PC-9 (cell line): ENCODE measurements around the gene MBD5. TPM values are rescaled to one million over a fixed set of nuclear protein-coding genes. Genes with fewer than 3 reads are reported as not detected.

Source experiments
- BruUV-seq: library from RNA; stranded (reverse); fragments of 400-500 nt; replicated peaks from 2 replicates; lab custom pipeline; 2021; lab: Mats Ljungman, UMichigan
- CTCF ChIA-PET: fragments of 300-600 bp; sonication (Branson Sonifier 250); formaldehyde crosslinking; loops from one replicate; lab custom pipeline; 2022; ENCODE audit warnings: antibody characterized with exemption; lab: Charles Lee
- POLR2A ChIA-PET: fragments of 300-600 bp; sonication (Branson Sonifier 250); formaldehyde crosslinking; loops from one replicate; lab custom pipeline; 2022; ENCODE audit warnings: antibody characterized with exemption; ENCODE audit not compliant: unreplicated experiment; lab: Charles Lee
- DNase-seq, 2 experiments: peaks; one replicate each; pipeline versions ENCODE4 v3.0.0 to v3.0.0-alpha.2; 2015 to 2022; ENCODE audit warnings: mixed read lengths in 1 of 2
- H2AFZ ChIP-seq: fragments of 200-600 bp; sonication (generic); 2 replicates; pipeline ENCODE4 v1.8.1; 2017; ENCODE audit warnings: antibody characterized with exemption
- H3F3A ChIP-seq: fragments of 200-600 bp; sonication (generic); 2 replicates; pipeline ENCODE4 v1.8.1; 2017; ENCODE audit warnings: antibody characterized with exemption, mild to moderate bottlenecking, low read depth; ENCODE audit not compliant: insufficient read depth
- H3K27ac ChIP-seq: fragments of 200-600 bp; sonication (generic); 2 replicates; pipeline ENCODE4 v1.6.1; 2016; ENCODE audit warnings: mixed run types
- H3K27me3 ChIP-seq: fragments of 200-600 bp; sonication (generic); 2 replicates; pipeline ENCODE4 v1.6.1; 2016; ENCODE audit warnings: low read depth, mixed run types; ENCODE audit not compliant: insufficient read depth
- H3K36me3 ChIP-seq: fragments of 200-600 bp; sonication (generic); 2 replicates; pipeline ENCODE4 v1.6.1; 2016; ENCODE audit warnings: low read depth, mixed run types
- H3K4me1 ChIP-seq: fragments of 200-600 bp; sonication (generic); replicated peaks from 2 replicates; pipeline ENCODE4 v1.6.1; 2016; ENCODE audit warnings: mixed run types; ENCODE audit not compliant: insufficient read depth
- H3K4me2 ChIP-seq: fragments of 200-600 bp; sonication (generic); 2 replicates; pipeline ENCODE4 v1.6.1; 2017; ENCODE audit warnings: mixed run types
- H3K4me3 ChIP-seq: fragments of 200-600 bp; sonication (generic); 2 replicates; pipeline ENCODE4 v1.6.1; 2016; ENCODE audit warnings: mixed run types
- H3K79me2 ChIP-seq: fragments of 200-600 bp; sonication (generic); 2 replicates; pipeline ENCODE4 v1.6.1; 2017; ENCODE audit warnings: low read depth, mixed run types
- H3K9me2 ChIP-seq: fragments of 200-600 bp; sonication (generic); 2 replicates; pipeline ENCODE4 v1.8.1; 2017; ENCODE audit warnings: mild to moderate bottlenecking; ENCODE audit not compliant: insufficient read depth
- H3K9me3 ChIP-seq: fragments of 200-600 bp; sonication (generic); 2 replicates; pipeline ENCODE4 v1.8.1; 2016; ENCODE audit warnings: low read depth; ENCODE audit not compliant: insufficient read depth
- H4K20me1 ChIP-seq: fragments of 200-600 bp; sonication (generic); 2 replicates; pipeline ENCODE4 v1.8.1; 2017; ENCODE audit not compliant: insufficient read depth
- CTCF ChIP-seq: fragments of 200-600 bp; sonication (generic); conservative IDR thresholded peaks from 2 replicates; pipeline ENCODE4 v1.6.1; 2017; ENCODE audit warnings: mixed run types, antibody characterized with exemption, mild to moderate bottlenecking, moderate library complexity
- EZH2 ChIP-seq: fragments of 200-600 bp; sonication (generic); IDR thresholded peaks from 2 replicates; pipeline ENCODE4 v1.8.0; 2017; ENCODE audit warnings: antibody characterized with exemption, low read depth
- intact Hi-C: fragments of 100-400 bp; cut with micrococcal nuclease; formaldehyde crosslinking; loops from one replicate; pipeline ENCODE4 v1.10.0; 2022; ENCODE audit not compliant: unreplicated experiment
- total RNA-seq: library from RNA; stranded (reverse); gene quantifications from 2 replicates; pipeline ENCODE4 v1.2.3, GENCODE V29; 2021

Gene MBD5
- total RNA-seq, 1 experiment from 2014 or later: 46.5 TPM

- intact Hi-C loops: no loop called here
- no TSS peak for BruUV-seq
- CTCF ChIA-PET: no interaction called here
Measured at GRCh38 chr2:148209603-148210002, 188.7 kb downstream of the MBD5 start.

DNA sequence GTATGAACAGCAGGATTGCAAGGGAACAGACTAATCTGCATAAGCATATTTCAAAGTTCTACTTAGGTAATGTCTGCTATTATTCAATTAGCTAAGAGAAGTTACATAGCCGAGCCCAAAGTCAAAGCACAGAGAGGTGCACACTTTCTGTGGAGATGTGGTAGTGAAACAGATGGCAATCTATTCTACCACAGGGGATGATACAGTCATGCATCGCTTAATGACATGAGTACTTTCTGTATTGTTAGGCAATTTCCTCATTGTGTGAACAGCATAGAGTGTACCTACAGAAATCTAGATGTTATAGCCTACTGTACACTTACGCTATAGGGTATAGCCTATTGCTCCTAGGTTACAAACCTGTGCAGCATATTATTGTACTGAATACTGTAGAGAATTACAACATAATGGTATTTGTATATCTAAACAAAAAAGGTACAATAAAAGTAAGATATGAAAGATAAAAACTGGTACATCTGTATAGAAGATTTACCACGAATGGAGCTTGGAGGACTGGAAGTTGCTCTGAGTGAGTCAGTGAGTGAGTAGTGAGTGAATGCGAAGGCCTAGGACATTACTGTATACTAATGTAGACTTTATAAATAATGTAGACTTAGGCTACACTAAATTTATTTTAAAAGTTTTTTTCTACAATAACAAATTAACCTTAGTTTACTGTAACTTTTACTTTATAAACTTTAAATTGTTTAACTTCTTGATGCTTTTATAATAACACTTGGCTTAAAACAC lies 197.6 kb downstream of the MBD5 start:
- no TSS peak for BruUV-seq

More at GRCh38 chr2:148209603-148210002, 188.7 kb downstream of the MBD5 start:
- DNase-seq: no peak
- Histone ChIP-seq H4K20me1 (no peaks in the 10 kb centered on the region), H3K4me3 (no peak overlapping the region), H3K27me3 (no peaks in the 10 kb centered on the region), H3K9me2 (no peaks in the 10 kb centered on the region), H3K27ac (no peak overlapping the region), H3K4me2 (no peak overlapping the region), H3K36me3 (no peaks in the 10 kb centered on the region), H2AFZ (no peak overlapping the region), H3K79me2 (no peaks in the 10 kb centered on the region), H3K9me3 (no peaks in the 10 kb centered on the region), H3F3A (no peaks in the 10 kb centered on the region), H3K4me1 (no peaks in the 10 kb centered on the region)
- no peak for TF ChIP-seq CTCF
- TF ChIP-seq EZH2: no peak
- POLR2A ChIA-PET: no interaction called here

GRCh38 chr2:148221166-148221565 lies 200.3 kb downstream of the MBD5 start:
- DNase-seq: no peak
- no TSS peak for BruUV-seq
- intact Hi-C loops: no loop called here
- TF ChIP-seq EZH2: no peak
- no peak for TF ChIP-seq CTCF
- Histone ChIP-seq H3K36me3 (no peaks in the 10 kb centered on the region), H3K9me3 (no peaks in the 10 kb centered on the region; the same call in 1 of the 2 replicates), H3K9me2 (no peaks in the 10 kb centered on the region), H3K79me2 (no peaks in the 10 kb centered on the region), H3K4me2 (no peak overlapping the region), H2AFZ (no peak overlapping the region), H3K4me1 (no peaks in the 10 kb centered on the region), H3K27me3 (no peaks in the 10 kb centered on the region), H3F3A (no peaks in the 10 kb centered on the region), H3K27ac (no peak overlapping the region), H3K4me3 (no peak overlapping the region), H4K20me1 (no peaks in the 10 kb centered on the region)
- ChIA-PET POLR2A (no interaction called here), CTCF (no interaction called here)

More for the DNA sequence above, 197.6 kb downstream of the MBD5 start:
- no peaks in the 10 kb centered on the region for H3F3A ChIP-seq
- no peak overlapping the region for H3K4me3 ChIP-seq
- H4K20me1 ChIP-seq: no peaks in the 10 kb centered on the region
- no peaks in the 10 kb centered on the region for H3K27me3 ChIP-seq
- no peaks in the 10 kb centered on the region; the same call in 1 of the 2 replicates for H3K9me3 ChIP-seq
- no peak overlapping the region for H3K4me2 ChIP-seq
- intact Hi-C loops: no loop called here
- H3K9me2 ChIP-seq: no peaks in the 10 kb centered on the region
- no peak overlapping the region for H3K27ac ChIP-seq
- no peaks in the 10 kb centered on the region for H3K36me3 ChIP-seq
- DNase-seq: no peak
- H3K4me1 ChIP-seq: no peaks in the 10 kb centered on the region
- no peaks in the 10 kb centered on the region for H3K79me2 ChIP-seq
- ChIA-PET CTCF (no interaction called here), POLR2A (no interaction called here)
- no peak overlapping the region for H2AFZ ChIP-seq
- TF ChIP-seq EZH2 (no peak), CTCF (no peak)
